Body of pancreas (tissue), 4 donors: Measurements from ENCODE around the gene DTNBP1.

ENCODE experiments used
- POLR2A ChIP-seq, 3 donors: fragments of 450-650 bp; IDR thresholded peaks; one replicate each; pipeline ENCODE4 v1.6.1; 2016; ENCODE audit warnings: antibody characterized with exemption in 3 of 3, mild to moderate bottlenecking in 2 of 3
- TF ChIP-seq, protein P1 (sequence below), 7 experiments: fragments of 450-650 bp in 4 of 7; fragments of 200-600 bp in 3 of 7; sonication (generic) in 3 of 7; IDR thresholded peaks; one replicate each; pipeline ENCODE4 v1.5.1; 2016 to 2019; ENCODE audit warnings: antibody characterized with exemption in 7 of 7

DNA sequence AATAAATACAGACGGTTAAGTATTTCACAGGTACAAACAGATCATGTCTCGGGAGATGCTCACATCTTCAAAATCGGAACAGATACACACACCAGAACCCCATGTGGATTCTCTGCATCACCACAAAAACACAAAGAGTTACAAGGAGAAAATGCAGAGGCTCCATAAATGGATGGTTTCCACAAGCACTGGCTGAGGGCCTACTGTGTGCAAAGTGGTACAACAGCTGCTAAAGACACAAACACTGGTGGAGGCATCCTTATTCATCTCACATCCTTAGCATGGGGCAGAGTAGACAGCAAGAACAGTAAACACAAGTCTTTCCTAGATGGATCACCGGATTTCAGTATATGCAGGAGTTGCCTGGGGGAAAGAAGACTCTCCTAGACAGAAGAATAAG is 88.8 kb downstream of the DTNBP1 start:
- TF ChIP-seq POLR2A (IDR thresholded peaks at IDR 0.05): no peak
- TF ChIP-seq, protein P1, sequence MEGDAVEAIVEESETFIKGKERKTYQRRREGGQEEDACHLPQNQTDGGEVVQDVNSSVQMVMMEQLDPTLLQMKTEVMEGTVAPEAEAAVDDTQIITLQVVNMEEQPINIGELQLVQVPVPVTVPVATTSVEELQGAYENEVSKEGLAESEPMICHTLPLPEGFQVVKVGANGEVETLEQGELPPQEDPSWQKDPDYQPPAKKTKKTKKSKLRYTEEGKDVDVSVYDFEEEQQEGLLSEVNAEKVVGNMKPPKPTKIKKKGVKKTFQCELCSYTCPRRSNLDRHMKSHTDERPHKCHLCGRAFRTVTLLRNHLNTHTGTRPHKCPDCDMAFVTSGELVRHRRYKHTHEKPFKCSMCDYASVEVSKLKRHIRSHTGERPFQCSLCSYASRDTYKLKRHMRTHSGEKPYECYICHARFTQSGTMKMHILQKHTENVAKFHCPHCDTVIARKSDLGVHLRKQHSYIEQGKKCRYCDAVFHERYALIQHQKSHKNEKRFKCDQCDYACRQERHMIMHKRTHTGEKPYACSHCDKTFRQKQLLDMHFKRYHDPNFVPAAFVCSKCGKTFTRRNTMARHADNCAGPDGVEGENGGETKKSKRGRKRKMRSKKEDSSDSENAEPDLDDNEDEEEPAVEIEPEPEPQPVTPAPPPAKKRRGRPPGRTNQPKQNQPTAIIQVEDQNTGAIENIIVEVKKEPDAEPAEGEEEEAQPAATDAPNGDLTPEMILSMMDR (IDR thresholded peaks at IDR 0.05): no peak
